Bladder microvascular endothelial cell (primary cell): ENCODE measurements around the gene ERP29. TPM values are rescaled to one million over a fixed set of nuclear protein-coding genes. Genes with fewer than 3 reads are reported as not detected.

Experiments used
- total RNA-seq: library from RNA; depleted of rRNA; stranded (reverse); fragments of >200 nt; gene quantifications from 2 replicates; pipeline ENCODE4 v1.2.3, GENCODE V29; 2014

ERP29 gene
- 76.7 and 92.9 TPM in 2 replicates for total RNA-seq

DNA sequence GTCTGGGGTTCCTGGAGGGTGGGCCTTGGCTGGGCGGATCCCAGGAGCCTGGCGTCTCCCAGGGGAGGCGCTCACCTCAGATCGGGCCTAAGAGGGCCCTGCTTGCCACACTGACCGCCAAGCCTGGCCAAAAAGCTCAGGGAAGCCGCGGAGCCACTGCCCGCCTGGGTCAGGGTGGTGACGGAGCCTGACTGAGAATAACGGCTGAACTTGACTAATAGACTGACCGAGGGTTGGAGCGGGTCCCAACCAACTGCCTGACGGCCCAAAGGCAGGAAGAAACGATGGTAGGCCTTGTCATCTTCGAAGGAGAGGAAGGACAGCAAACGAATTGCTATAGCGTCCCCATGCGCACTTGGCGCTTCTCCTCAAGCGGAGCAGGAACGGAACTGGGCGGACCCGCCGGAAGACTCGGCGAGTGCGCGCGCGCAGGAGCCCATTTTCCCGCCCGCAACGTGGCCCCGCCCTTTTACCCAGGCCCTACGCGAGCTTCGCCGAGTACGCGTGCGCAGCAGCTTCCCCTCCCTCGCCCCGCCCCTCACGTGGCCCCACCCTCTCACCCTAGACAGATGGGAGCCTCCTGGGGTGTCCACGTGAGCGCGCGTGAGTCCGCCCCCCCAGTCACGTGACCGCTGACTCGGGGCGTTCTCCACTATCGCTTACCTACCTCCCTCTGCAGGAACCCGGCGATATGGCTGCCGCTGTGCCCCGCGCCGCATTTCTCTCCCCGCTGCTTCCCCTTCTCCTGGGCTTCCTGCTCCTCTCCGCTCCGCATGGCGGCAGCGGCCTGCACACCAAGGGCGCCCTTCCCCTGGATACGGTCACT, at the start of gene ERP29, which contains the start of gene TMEM116:
Gene ERP29, plus strand, starts transcription at position 652 of the 826 bp plus-strand sequence. Its CDS starts 40 bp downstream, at position 692.
Gene TMEM116, minus strand, starts transcription at position 391 of the 826 bp plus-strand sequence. CDS start 7,895 bp downstream, outside the sequence.

Other genes with a start within 250 kb of the ERP29 start
- gene ALDH2, start 246.5 kb upstream of the ERP29 start, total RNA-seq = 19.3 and 61.5 TPM in 2 replicates
- 15.7 and 38.9 TPM in 2 replicates for gene MAPKAPK5, start 171.2 kb upstream of the ERP29 start, total RNA-seq
- 2.1 and 3.5 TPM in 2 replicates for gene TMEM116, start 261 bp upstream of the ERP29 start, total RNA-seq
- 10.5 and 28.1 TPM in 2 replicates for gene NAA25, start 95.4 kb downstream of the ERP29 start, total RNA-seq
- gene TRAFD1, start 112.1 kb downstream of the ERP29 start, total RNA-seq = 19.6 and 44.4 TPM in 2 replicates